Measurements from ENCODE around the gene ISX.

Gene ISX

GRCh38 chr22:35119494-35119893 is 53.5 kb downstream of the ISX start:
- H3K27ac ChIP-seq: no peak overlapping the region
- TF ChIP-seq CTCF (IDR thresholded peaks at IDR 0.05): no peak
- TF ChIP-seq ZFX (IDR thresholded peaks at IDR 0.05; ENCODE audit: borderline replicate concordance): no peak

- TF ChIP-seq CTCF (IDR thresholded peaks at IDR 0.05) (no peak), ZFX (IDR thresholded peaks at IDR 0.05; ENCODE audit: borderline replicate concordance) (no peak)
Measured at GRCh38 chr22:35124691-35125219, 58.8 kb downstream of the ISX start.

GRCh38 chr22:35126993-35127392 is 61.0 kb downstream of the ISX start:
- TF ChIP-seq CTCF (IDR thresholded peaks at IDR 0.05): no peak
- no peak for TF ChIP-seq ZFX (IDR thresholded peaks at IDR 0.05; ENCODE audit: borderline replicate concordance)
- no peak overlapping the region for H3K27ac ChIP-seq

More at GRCh38 chr22:35124691-35125219, 58.8 kb downstream of the ISX start:
- no peak overlapping the region for H3K27ac ChIP-seq

GRCh38 chr22:35128637-35129036 is 62.7 kb downstream of the ISX start:
- TF ChIP-seq ZFX (IDR thresholded peaks at IDR 0.05; ENCODE audit: borderline replicate concordance): no peak
- TF ChIP-seq CTCF (IDR thresholded peaks at IDR 0.05): no peak
- no peak overlapping the region for H3K27ac ChIP-seq

GRCh38 chr22:35131525-35132000 is 65.6 kb downstream of the ISX start:
- TF ChIP-seq ZFX (IDR thresholded peaks at IDR 0.05; ENCODE audit: borderline replicate concordance) (no peak), CTCF (IDR thresholded peaks at IDR 0.05) (no peak)
- H3K27ac ChIP-seq: no peak overlapping the region

GRCh38 chr22:35132568-35132967 is 66.6 kb downstream of the ISX start:
- TF ChIP-seq ZFX (IDR thresholded peaks at IDR 0.05; ENCODE audit: borderline replicate concordance): no peak
- no peak for TF ChIP-seq CTCF (IDR thresholded peaks at IDR 0.05)
- no peak overlapping the region for H3K27ac ChIP-seq

GRCh38 chr22:35133702-35134380 is 67.9 kb downstream of the ISX start:
- TF ChIP-seq ZFX (IDR thresholded peaks at IDR 0.05; ENCODE audit: borderline replicate concordance): no peak
- no peak overlapping the region for H3K27ac ChIP-seq
